HG03354 (cell line): Measurements from ENCODE around the gene TENT5A.
"Not testable (repeated sequence)": the region's sequence is repeated elsewhere in the genome, so short reads cannot be mapped to it uniquely, and the experiment has no call there.

Experiments
- ATAC-seq: cut with Tn5 transposase; IDR thresholded peaks from one replicate; pipeline ENCODE4 v1.9.1; 2021; ENCODE audit warnings: mild to moderate bottlenecking; ENCODE audit not compliant: unreplicated experiment, poor library complexity, severe bottlenecking

The TENT5A gene

DNA sequence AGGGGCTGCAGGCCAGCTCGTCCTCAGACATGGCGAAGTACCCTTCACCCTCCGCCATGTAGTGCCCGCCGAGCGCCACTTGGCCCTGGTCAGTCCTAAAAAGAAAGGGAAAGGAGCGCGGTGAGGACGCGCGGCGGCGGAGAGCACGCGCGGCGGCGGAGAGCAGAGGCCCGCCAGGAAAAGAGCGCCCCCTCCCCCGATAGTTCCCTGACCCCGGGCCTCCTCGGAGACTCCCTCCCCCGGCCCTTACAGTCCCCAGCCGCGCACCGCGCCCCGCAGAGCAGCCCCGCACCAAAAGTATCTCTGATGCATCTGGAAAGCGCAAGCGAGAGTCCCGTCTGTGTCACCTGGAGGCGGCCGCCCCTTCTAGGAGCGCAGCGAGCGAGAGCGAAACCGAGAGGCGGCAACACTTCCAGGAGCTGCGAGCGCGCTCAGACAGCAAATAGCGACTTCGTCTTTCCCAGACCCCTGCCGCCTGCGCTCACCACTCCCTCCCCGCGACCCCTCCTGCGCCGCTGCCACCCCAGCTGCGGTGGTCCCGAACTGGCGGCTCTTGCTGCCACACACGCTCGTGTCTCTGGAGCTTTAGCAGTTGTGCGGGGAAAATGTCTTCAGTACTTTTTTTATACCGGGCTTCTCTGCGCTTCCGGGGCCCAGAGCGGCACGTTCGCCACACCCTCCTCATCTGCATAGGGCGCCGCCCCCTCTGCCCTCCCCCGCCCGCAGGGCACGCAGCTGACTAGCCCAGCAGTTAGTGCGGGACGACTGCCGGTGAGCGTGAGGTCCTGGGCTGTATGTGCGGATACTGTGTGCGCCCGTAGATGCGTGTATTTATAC is at the start of gene TENT5A:
Gene TENT5A (minus strand): TSS at position 598 of the 837 bp plus-strand sequence. CDS start 540 bp downstream, at position 58.
- peak; percentile 76 for ATAC-seq

- ATAC-seq, result no peak
Measured at GRCh38 chr6:81801489-81801888, 49.0 kb upstream of the TENT5A start.

DNA sequence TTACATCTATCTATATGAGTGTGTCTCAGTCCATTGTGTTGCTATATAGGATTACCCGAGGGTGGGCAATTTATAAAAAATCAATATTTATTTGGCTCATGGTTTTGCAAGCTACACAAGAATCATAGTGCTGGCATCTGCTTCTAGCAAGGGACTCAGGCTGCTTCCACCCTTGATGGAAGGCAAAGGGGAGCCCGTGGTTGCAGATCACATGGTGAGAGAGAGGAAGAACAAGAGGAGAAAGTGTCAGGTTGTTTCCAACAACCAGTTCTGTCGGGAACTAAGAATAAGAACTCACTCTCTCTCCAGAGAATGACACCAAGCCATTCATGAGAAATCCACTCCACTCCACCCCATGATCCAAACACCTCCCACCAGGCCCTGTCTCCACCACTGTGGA is 48.2 kb upstream of the TENT5A start:
- ATAC-seq, result no peak

DNA sequence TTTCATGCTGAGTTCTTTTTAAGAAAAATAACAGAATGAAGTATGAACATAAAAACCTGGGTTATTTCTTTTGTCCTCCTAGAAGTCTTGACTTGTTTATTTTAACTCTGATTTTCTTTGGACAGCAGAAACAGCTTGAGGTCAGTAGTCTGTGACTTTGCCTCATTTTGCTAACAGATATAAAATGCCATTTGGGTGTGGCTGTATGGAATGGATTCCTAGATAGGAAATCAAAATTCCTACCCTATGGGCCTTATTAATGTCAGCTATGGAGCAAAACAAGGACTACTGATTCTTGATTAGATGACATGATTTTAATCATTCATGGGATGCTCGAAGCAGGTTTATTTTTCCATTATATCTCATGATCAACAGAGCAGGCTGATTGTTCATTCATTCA is 46.8 kb upstream of the TENT5A start:
- ATAC-seq, result no peak

GRCh38 chr6:81797591-81797990 is 45.1 kb upstream of the TENT5A start:
- ATAC-seq, result no peak

DNA sequence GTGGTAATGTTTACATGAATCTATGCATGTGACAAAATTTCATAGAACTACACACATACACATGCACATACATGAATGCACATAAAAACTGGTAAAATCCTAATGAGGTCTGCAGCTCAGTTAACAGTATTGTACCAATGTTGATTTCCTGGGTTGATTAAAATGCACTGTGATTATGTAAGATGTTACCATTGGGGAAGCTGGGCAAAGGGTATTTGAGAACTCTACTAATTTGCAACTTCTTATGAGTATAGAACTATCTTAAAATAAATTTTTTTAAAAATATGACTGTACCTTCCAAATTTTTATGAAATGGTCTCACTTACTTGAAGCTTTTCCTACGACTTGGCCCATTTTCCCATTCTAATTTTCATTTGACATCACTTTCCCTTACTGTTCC is 43.4 kb upstream of the TENT5A start:
- no peak for ATAC-seq

- no peak for ATAC-seq
Measured at GRCh38 chr6:81793821-81794475, 41.5 kb upstream of the TENT5A start.

DNA sequence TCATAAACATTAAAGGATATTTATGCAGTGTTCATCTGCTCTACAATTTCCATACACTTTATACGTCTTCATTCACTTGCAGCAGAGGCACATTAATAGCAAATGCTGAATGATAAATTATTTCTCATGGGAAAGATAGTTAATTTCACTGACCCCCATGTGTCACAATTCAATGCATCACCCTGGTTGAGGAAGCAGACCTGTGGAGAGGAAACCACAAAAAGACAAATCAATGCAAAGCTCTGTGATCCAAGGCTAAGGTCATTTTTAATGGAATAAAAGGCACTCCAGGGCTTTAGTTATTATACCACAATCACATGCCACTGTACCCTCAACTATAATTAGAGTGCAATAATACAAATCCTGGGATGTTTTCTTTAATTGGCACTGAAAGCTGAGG is 40.3 kb upstream of the TENT5A start:
- no peak for ATAC-seq

DNA sequence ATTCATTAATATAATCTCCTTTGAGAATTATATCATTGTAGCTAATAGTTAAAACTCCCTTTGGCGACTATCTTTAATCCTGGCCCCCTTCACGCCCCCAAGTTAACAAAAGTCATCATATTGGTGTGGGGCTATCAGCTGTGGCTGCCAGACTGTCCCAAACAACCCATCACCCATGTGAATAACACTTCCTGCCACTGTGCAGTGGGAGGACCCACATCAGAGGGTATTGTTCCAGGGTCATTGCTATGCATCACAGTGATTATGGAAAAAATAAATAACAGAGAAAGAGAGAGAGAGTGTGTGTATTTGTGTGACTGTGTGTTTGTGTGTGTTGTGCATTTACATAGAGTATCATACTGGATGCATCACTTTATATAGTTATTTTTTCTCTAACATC is 39.3 kb upstream of the TENT5A start:
- ATAC-seq, result no peak

- ATAC-seq, result no peak
Measured at GRCh38 chr6:81790034-81790433, 37.6 kb upstream of the TENT5A start.

- ATAC-seq, result no peak
Measured at GRCh38 chr6:81789291-81789690, 36.8 kb upstream of the TENT5A start.

GRCh38 chr6:81788748-81789147 is 36.3 kb upstream of the TENT5A start:
- no peak for ATAC-seq

- no peak for ATAC-seq
Measured at GRCh38 chr6:81787313-81788068, 35.0 kb upstream of the TENT5A start.

- ATAC-seq, result no peak
Measured at GRCh38 chr6:81786150-81786549, 33.7 kb upstream of the TENT5A start.

DNA sequence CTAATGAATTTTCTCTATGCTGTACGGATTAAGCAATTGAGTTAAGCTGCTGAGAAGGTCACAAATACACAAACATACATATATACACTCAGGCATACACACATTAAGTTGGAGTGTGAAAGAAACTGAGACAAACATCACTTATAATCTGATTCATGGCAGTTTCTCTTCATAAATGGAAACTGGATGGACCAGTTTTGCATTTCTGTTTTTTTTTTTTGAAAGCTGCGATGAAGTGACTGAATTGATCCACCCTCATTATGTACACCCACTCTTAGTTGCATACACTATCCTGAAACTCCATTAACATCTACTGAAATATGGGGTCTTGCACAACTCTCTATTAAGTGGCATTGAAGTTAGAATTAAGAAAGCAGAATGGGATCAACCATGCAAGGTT is 32.9 kb upstream of the TENT5A start:
- ATAC-seq, result no peak

DNA sequence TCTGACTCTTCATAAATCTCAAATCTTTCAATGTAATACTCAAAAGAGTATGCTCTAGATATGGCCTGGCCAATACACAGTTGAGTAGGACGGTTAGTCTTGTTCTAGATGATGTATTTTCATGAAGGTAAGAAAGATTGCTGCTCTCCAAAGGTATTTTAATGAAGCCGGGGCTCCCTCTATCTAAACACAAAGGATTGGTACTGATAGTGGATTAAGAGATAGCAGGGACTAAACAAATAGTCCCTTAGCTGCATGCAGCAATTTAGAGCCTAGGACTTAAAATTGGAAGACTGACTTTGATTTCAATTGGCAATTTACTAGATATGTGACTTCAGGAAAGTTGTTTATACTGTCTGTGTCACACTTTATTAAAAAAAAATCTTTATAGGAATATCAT is 31.4 kb upstream of the TENT5A start:
- no peak for ATAC-seq

DNA sequence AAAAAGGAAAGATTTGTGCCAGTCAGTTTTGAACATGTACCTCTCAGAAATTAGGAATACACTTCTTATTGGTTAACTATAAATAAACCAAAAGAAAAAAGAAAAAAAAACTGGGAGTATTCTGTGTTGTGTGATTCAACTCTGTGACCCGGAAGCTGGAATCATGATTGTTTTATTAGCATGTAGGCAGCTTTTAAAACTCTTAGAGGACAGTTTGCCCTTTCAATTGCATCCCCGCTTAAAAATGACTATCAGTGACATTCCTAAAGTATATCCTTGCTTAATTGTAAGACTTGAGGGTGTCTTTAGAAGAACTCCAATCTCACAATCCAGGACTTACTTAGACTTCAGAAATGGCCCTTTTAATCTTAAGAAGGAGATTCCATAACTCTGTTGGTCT is 29.1 kb upstream of the TENT5A start:
- ATAC-seq, result no peak

DNA sequence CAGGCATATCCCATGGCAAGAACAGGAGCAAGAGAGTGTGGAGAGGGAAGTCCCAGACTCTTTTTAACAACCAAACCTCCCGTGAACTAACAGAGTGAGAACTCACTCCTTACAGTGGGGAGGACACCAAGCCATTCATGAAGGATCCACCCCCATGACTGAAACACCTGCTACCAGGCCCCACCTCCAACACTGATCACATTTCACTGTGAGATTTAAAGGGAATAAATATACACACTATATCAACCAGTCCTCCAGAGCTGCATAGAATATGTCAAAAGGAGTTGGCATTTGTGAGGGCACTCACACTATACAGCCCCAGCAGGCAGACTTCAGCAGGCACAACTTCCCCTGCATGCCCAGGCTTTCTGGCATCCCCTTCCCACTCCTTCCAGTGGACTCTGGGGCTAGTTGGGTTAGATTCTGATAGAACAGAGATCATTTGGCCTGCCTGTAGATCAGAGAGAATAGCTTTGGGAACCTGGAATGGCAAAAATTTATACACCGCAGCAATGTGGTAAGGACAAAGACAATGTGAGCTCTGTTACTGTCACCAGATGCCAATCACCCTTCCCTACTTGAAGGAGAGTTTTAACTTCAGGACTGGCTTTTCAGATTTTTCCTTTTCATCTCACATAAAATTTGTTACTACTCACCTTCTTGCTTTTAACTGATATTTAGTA is 25.2 kb upstream of the TENT5A start:
- ATAC-seq, result no peak

- ATAC-seq, result not testable (repeated sequence)
Measured at GRCh38 chr6:81776219-81776618, 23.7 kb upstream of the TENT5A start.

DNA sequence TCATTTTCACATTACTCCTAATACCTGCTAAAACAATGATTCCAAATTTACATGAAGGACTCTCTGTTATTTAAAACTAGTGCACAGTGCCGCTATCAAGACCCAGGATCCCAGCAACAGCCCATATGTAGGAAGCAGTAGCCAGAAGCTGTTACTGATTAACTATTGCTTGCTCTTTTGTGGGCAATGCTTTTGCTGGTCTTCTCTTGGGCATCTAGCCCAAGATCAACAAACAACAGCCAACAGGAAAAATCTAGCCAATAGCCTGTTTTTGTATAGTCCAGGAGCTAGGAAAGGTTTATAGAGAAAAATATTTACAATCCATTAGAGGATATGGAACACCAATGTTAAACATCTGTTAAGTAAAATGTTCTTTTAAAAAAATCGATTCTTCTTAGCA is 22.1 kb upstream of the TENT5A start:
- ATAC-seq, result no peak
